Keratinocyte (primary cell): ENCODE measurements around the gene TBC1D14.

Source experiments
- CTCF ChIP-seq, 3 experiments: IDR thresholded peaks in 1 of 3; conservative IDR thresholded peaks in 1 of 3; optimal IDR thresholded peaks in 1 of 3; 2 replicates in 2 of 3; 3 replicates in 1 of 3; pipeline versions ENCODE3 to v1.5.1; 2011; ENCODE audit warnings: low read length in 3 of 3, mild to moderate bottlenecking in 3 of 3, moderate library complexity in 2 of 3, control low read depth in 1 of 3, inconsistent platforms in 1 of 3; ENCODE audit not compliant: insufficient read depth in 2 of 3; ENCODE audit errors: extremely low read depth in 1 of 3
- EZH2 ChIP-seq: IDR thresholded peaks from one replicate; pipeline ENCODE4 v1.6.1; 2012; ENCODE audit warnings: inconsistent platforms, mild to moderate bottlenecking, low read length, moderate library complexity

- TF ChIP-seq CTCF (optimal IDR thresholded peaks at IDR 0.05 in 1 of 3, IDR thresholded peaks at IDR 0.05 in 1 of 3, conservative IDR thresholded peaks at IDR 0.05 in 1 of 3; ENCODE audit: extremely low read depth in 1 of 3, insufficient read depth in 2 of 3, low read length in 3 of 3) = peak; percentile 79 to 99 (median 92)
- no peak for TF ChIP-seq EZH2
Observed at GRCh38 chr4:6974138-6974848, 64.7 kb downstream of the TBC1D14 start.
